HT1080 (cell line): ENCODE results near the gene MARK1. TPM values are rescaled to one million over a fixed set of nuclear protein-coding genes. Genes with fewer than 3 reads are reported as not detected.

ENCODE experiments used
- DNase-seq: peaks from one replicate; pipeline ENCODE4 v3.0.0-alpha.2; 2015; ENCODE audit warnings: low read depth
- total RNA-seq: library from RNA; depleted of rRNA; stranded (reverse); fragments of >200 nt; shearing (Covaris generic); gene quantifications from 2 replicates; pipeline ENCODE4 v1.2.3, GENCODE V29; 2014

The MARK1 gene
- total RNA-seq, 1 experiment from 2014 or later: 3.1 TPM

DNA sequence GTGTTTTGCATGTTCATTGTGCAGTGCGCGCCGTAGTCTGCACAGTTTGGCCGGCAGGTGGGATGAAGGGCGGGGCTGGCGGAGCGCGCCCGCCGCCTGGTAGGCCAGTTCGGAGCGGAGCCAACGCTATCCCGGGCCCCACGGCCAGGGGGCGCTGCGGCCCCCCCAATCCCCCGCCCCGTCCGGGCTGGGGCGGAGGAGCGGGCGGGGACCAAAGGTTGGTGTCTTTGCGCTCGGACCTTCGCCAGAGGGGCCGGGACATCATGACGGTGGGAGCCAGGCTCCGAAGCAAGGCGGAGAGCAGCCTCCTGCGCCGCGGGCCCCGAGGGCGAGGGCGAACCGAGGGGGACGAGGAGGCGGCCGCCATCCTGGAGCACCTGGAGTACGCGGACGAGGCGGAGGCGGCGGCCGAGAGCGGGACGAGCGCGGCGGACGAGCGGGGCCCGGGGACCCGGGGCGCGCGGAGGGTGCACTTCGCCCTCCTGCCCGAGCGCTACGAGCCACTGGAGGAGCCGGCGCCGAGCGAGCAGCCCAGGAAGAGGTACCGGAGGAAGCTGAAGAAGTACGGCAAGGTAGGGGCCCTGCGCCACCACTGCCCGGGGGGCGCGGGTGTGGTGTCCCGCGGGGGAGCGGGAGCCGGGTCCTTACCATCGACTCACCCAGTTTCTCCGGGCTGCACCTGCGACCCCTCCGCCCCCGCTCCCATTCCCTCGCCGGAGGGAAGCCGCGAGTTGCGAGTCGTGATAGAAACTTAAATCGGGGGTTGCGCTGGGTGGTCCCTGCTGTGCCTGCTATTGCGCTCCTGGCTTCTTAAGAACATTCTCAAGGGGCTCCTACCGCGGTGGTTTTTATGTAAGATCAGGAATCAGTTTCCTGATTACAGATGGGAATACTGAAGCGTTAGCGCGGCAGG lies 162.5 kb downstream of the MARK1 start, which contains the start of gene C1orf115:
Gene C1orf115 (plus strand): TSS at position 224 of the 913 bp plus-strand sequence. CDS start 40 bp downstream, at position 264.
- peak; percentile 63 for DNase-seq

- DNase-seq: no peak
Measured at GRCh38 chr1:220691053-220691684, 163.2 kb downstream of the MARK1 start.

DNA sequence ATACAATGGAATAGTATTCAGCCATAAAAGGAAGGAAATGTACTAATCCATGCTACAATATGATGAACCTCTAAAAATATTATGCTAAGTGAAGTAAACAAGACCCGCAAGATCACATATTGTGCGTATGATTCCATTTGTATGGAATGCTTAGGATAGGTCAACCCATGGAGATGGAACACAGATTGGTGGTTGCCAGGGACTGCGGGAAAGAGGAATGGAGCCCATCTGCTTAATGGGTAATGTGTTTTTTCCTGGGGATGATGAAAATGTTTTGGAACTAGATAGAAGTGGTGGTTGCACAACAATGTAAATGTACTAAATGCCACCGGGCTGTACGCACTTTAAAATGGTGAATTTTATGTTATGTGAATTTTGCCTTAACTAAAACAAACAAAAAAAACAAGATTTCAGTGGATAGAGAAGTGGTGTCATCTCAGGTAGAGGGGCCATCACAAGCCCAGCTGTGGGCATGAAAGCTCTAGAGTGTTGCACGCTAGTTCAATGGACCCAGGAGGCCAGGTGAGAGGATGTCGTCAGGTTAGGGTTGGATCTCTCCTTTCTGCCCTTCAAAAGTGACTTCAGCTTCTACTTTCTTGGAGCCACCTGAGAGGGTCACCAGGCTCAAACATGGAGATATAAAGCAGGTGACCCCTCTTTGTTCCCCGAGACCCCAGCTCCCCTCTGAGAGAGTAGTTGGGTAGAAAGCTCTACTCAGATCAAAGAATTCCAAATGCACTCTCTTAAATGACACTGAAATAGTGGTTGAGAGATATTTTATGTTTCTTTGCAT lies 164.7 kb downstream of the MARK1 start:
- DNase-seq: no peak

DNA sequence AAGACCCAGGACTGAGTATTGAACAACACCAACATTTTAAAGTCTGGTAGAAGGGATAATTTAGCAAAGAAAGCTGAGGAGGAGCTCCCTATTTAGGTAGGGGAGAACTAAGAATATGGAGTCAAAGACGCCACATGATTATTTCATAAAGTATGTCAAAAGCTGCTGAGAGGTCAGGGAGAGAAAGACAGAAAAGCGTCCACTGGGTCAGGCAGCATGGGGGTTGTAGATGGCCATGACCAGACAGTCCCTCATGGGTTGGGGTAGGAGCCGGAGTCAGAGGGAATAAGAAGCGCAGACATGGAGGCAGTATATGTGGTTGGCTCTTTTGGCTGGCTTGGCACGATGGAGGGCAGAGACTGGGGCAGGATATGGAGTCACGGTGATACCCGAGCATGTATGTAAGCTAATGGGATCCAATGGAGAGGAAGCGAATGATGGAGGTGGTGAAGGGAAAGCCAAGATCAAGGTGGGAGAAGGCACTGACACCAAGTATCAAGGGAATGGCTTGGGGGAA lies 167.0 kb downstream of the MARK1 start:
- no peak for DNase-seq

DNA sequence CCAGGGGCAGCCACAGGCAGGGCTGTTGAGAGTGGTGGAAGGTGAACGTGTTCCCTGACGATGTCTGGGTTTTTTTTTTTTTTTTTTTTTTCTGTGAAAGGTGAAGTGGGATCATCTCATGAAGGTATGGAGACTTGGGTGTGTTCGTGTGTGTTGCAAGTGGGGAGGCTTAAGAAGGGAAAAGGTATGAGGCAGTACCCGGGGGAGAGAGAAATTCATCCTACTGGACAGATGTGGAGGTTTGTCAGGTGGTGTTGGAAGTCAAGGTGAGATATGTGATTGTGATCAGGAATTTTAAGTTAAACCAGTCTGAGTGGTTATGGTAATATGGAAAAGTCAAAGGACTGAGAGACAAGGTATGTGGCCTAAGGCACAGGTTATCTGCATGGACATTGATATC lies 167.5 kb downstream of the MARK1 start:
- no peak for DNase-seq

DNA sequence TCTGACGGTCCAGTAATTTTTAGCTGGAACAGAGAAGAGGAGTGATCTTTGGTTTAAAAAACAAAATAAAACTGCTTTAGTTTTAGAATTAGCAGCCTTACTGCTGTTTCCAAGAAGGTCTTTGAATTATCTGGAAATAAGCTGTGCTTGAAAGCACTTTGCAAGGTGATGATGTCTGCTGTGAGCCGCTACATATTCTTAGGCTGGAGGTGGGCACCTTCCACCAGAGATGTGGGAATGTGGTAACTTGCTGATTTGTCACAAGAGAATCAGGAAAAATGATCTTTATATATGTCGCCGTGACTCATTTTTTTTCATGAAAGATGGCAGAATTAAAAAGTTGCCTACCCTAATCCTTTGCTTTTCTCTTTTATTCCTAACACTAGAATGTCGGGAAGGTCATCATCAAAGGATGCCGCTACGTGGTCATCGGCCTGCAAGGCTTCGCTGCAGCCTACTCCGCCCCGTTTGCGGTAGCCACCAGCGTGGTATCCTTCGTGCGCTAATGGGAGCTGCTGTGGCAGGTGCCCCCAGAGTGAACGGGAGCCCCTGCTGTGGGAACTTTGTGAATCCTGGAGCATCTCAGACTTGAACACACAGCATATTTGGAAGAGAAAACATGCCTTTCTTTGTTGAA lies 168.4 kb downstream of the MARK1 start:
- DNase-seq: no peak

DNA sequence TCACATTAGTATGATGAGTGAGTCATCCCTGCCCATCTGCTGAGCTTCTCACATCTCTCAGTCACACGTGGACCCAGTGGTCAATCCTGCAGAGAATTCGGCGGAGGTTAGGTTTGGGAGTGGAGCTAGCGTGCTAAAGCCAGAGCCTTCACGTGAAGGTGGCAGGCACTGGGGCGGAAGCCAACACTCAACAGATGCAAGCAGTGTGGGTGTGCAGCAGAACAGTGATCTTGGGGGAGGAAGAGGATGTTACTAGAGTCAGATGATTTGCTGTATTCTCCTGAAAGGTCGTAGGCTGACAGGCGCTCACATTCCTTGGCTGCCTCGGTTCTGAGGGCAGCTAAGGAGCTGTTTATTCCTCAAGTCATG lies 168.9 kb downstream of the MARK1 start:
- peak; percentile 27 for DNase-seq

DNA sequence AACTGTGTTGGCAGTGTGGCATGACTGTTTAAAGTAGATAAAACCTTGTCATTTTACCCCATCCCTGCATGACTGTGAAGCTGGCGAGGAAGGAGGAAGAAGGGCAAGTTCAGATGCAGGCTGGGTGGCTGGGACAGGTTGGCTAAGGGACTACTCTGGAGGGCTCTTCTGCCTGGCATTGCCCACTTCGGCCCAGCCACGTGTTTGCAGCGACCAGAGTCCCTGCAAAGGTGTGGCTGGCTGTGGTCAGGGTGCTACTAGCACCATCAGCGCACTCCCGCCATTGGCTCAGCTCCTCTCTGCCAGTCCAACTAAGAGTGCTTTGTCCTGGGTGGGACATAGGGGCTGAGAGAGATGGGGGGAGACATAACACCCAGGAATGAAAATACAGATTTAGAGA lies 169.4 kb downstream of the MARK1 start:
- no peak for DNase-seq

GRCh38 chr1:220698607-220699016 lies 170.7 kb downstream of the MARK1 start:
- DNase-seq: no peak

GRCh38 chr1:220699044-220699443 lies 171.1 kb downstream of the MARK1 start:
- DNase-seq: no peak

DNA sequence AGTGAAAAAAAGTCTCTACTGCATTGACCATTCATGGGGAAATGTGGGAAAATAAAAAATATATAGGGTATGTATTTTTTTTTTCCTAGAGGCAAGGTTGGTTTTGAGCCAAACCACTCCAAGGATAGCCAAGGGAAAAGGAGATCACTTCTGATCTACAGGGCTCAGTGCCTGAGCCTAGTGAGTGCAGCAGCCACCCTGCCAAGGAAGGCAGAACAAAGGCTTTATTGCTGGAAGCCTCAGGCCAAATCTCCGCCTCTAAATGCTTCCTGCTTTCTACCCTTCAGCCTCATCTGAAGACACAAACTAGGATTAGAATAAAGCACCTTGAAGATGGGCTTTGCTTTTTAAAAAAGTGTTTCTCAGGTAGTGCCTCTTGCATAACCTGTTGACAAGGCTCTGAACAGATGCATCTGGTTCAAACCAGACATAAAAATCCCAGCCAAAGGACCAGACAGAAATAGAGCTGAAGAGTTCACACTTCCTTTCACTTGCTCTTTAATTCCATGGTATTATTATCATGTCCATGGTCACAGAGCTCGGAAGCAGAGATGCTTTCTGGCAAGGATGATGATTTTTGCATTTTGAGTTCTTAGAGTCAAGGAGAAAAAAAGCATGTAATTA lies 172.7 kb downstream of the MARK1 start:
- no peak for DNase-seq

- no peak for DNase-seq
Measured at GRCh38 chr1:220701974-220702373, 174.0 kb downstream of the MARK1 start.

DNA sequence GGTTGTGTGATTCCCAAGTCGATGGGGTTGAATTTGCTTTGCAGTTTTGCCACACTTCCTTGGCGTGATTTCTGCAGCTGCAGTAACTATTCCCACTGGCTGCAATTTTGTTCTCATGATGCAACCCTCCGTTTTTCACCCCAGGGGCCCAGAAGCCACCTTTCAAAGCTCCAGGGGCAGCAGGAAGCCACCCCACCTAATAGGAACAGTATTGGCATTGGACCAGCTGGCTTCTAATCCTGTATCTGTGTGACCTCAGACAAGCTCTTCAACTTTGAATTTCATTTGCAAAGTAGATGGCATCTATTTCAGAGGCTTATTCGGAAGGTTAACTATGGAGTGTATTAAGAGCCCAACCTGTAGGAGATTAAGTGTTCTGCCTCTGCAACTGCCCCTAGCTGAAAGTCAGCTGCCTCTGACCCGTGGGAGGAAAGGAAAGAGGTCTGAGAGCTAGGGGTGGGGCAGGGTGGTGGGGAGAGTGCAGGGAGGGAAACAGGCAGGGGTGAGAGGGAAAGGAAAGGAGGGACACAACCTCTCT lies 174.9 kb downstream of the MARK1 start:
- DNase-seq: no peak

DNA sequence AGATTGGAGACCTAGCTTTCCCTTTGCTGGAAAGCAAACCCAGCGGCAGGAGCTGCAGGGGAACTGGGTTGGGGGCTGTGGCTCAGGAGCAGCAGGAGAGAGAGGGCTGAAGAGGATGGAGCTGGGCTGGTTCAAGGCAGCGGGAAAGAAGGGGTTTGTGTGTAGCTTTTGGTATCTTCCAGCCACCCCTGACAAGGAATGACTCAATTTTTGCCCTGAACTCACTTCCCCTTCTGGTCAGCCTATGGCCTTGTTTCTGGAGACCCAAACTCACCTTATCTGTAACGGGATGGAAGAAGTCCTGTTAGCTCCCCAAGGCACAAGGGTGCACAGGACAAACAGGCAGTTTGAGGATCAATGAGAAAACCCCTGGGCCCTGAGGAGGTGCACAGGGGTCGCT lies 175.4 kb downstream of the MARK1 start:
- no peak for DNase-seq

DNA sequence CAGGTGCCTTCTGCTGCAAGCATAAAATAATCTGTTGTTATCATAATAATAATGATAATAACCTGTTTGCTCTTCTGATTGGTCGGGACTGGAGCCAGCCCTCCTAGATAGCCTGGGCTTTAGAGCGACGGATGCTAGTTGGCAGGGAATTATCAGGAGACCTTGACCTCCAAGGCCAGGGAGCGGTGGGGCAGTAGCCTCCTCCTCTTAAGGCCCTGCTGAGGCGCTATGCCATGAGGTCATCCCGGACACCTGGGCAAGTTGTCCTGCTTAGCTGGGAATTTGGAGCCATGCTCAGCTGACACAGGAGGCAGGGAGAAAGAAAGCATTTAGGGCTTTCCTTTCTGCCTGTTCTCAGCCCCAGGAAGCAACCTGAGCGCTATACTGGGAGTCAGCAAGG lies 177.8 kb downstream of the MARK1 start:
- no peak for DNase-seq

GRCh38 chr1:220706480-220706879 lies 178.5 kb downstream of the MARK1 start:
- DNase-seq: no peak

DNA sequence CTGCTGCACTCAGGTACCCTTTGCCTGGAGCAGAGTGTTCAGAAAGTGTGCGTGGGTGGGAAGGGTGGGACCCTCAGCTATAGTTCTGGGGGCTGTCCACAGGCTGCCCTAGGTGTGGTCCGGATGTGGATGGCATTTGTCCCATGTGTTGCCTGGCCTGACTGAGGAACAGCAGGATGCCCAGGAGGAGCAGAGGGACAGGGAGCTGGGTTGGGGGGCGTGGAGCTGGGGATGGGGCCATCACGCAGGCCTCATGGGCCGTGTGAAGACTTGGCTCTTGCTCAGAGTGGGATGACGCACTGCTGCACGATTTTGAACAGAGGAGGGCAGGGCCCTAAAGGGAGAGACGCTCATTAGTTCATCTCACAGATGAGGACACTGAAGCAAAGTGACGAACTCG lies 179.2 kb downstream of the MARK1 start:
- no peak for DNase-seq

DNA sequence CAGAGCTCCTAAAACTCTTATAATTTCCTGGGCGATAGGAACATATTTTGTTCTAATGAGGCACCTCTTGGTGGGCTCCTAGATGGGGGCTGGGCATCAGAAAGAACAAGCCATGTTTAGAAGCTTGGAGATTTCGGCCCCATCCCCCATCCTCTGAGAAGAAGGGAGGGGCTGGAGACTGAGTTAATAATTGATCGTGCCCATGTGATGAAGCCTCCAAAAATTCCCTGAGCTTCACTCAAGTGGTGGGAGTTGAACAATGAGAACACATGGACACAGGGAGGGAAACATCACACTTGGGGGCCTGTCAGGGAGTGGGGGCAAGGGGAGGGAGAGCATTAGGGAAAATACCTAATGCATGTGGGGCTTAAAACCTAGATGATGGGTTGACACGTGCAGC lies 180.3 kb downstream of the MARK1 start:
- no peak for DNase-seq

DNA sequence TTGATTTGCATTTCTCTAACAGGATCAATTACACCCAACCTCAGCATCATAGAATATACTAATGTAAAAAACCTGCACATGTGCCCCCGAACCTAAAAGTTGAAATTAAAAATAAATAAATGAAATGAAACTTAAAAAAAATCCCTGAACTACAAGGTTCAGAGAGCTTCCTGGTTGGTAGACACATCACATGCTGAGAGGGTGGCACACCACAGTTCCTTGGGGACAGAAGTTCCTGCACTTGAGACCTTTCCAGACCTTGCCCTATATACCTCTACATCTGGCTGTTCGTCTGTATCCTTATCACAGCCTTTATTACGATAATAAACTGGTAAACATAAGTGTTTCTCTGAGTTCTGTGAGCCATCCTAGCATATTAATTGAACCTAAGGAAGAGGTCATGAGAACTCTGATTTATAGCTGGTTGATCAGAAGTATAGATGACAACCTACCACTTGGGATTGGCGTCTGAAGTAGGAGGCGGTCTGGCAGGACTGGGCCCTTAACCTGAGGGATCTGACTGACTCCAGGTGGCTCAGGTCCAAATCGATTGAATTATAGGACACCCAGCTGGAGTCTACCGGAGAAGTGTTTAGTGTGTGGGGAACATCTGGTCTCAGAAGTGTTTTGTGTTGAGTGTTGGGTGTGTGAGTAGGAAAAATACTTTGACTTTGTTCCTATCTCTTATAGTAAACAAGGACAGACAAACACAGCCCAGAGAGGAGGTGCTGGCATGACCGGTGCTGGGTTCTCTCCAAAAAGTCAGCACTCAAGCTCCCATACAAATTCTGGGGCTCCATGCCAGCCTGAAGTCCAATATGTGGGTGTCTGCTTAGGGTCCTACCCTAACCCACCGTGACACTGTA lies 181.2 kb downstream of the MARK1 start:
- no peak for DNase-seq
